Adrenal gland (tissue), 5 donors: ENCODE results near the gene MEF2C.

Experiments
- CTCF ChIP-seq, 6 experiments: fragments of 450-650 bp in 4 of 6; fragments of 200-600 bp in 2 of 6; sonication (generic) in 1 of 6; IDR thresholded peaks; 1 replicate in 5 of 6; 2 replicates in 1 of 6; pipeline versions ENCODE4 v1.5.1 to v1.8.0; 2016 to 2021; ENCODE audit warnings: antibody characterized with exemption in 6 of 6, mild to moderate bottlenecking in 2 of 6, moderate library complexity in 1 of 6
- POLR2A ChIP-seq, 2 donors: fragments of 450-650 bp; IDR thresholded peaks; one replicate each; pipeline ENCODE4 v1.6.1; 2017; ENCODE audit warnings: antibody characterized with exemption in 2 of 2, mild to moderate bottlenecking in 2 of 2, moderate library complexity in 1 of 2
- donor health status: DM: no; HTN: no; CAD: no.

GRCh38 chr5:88734983-88735382, 148.0 kb downstream of the MEF2C start:
- TF ChIP-seq CTCF (IDR thresholded peaks at IDR 0.05), result no peak
- TF ChIP-seq POLR2A (IDR thresholded peaks at IDR 0.05), result no peak
